WTC11 (cell line): Measurements from ENCODE around the gene KCNC4.

Experiments
- CTCF ChIP-seq: fragments of 200-600 bp; IDR thresholded peaks from 2 replicates; pipeline ENCODE4 v1.8.0; 2022; ENCODE audit warnings: antibody characterized with exemption
- E2F4 ChIP-seq: sonication (generic); formaldehyde crosslinking; IDR thresholded peaks from 2 replicates; pipeline ENCODE4 v1.8.1; 2022; ENCODE audit warnings: low read depth, mild to moderate bottlenecking, moderate library complexity, missing genetic modification reagents, borderline replicate concordance

- TF ChIP-seq CTCF (no peak), E2F4 (CRISPR knock-in tag) (no peak)
These were observed 6.8 kb downstream of the KCNC4 start for GRCh38 chr1:110216844-110217444.
